Gastrocnemius medialis (tissue), 4 donors: ENCODE data around the gene ZSCAN5C. TPM values are rescaled to one million over a fixed set of nuclear protein-coding genes. Genes with fewer than 3 reads are reported as not detected.

ENCODE experiments used
- ATAC-seq, 2 donors: fragments of 150-250 bp; one replicate each; pipeline ENCODE4 v1.9.1; 2016
- DNase-seq, 2 donors: peaks; one replicate each; pipeline ENCODE4 v3.0.0-alpha.2; 2019
- H3K27ac ChIP-seq, 4 donors: fragments of 200-600 bp; sonication (generic); 1 replicate in 1 of 4; 2 replicates in 3 of 4; pipeline ENCODE4 v1.5.1; 2016 to 2018; ENCODE audit warnings: mild to moderate bottlenecking in 2 of 4, moderate library complexity in 1 of 4
- H3K27me3 ChIP-seq, 3 donors: fragments of 200-600 bp; sonication (generic) in 2 of 3; 1 replicate in 1 of 3; 2 replicates in 2 of 3; pipeline versions ENCODE4 v1.5.1 to v1.6.0; 2016 to 2019; ENCODE audit warnings: mild to moderate bottlenecking in 1 of 3, moderate library complexity in 1 of 3
- H3K36me3 ChIP-seq, 2 donors: fragments of 200-600 bp; sonication (generic) in 1 of 2; one replicate each; pipeline ENCODE4 v1.5.1; 2017 to 2018
- H3K4me1 ChIP-seq, 2 donors: fragments of 200-600 bp; sonication (generic) in 1 of 2; one replicate each; pipeline ENCODE4 v1.5.1; 2016 to 2017; ENCODE audit warnings: mild to moderate bottlenecking in 2 of 2
- H3K4me3 ChIP-seq, 4 donors: fragments of 200-600 bp; sonication (generic) in 3 of 4; 1 replicate in 1 of 4; 2 replicates in 3 of 4; pipeline ENCODE4 v1.5.1; 2016 to 2019; ENCODE audit warnings: mild to moderate bottlenecking in 2 of 4
- H3K9me3 ChIP-seq, 3 donors: fragments of 200-600 bp; sonication (generic) in 2 of 3; 1 replicate in 1 of 3; 2 replicates in 2 of 3; pipeline ENCODE4 v1.5.1; 2016 to 2019
- CTCF ChIP-seq, 5 experiments: fragments of 450-650 bp in 3 of 5; fragments of 200-600 bp in 2 of 5; sonication (generic) in 2 of 5; IDR thresholded peaks in 4 of 5; conservative IDR thresholded peaks in 1 of 5; 1 replicate in 4 of 5; 2 replicates in 1 of 5; pipeline ENCODE4 v1.5.1; 2016 to 2019; ENCODE audit warnings: antibody characterized with exemption in 5 of 5, mild to moderate bottlenecking in 3 of 5, moderate library complexity in 3 of 5
- POLR2A ChIP-seq, 2 donors: fragments of 450-650 bp; IDR thresholded peaks; one replicate each; pipeline ENCODE4 v1.6.1; 2017; ENCODE audit warnings: antibody characterized with exemption in 2 of 2, mild to moderate bottlenecking in 2 of 2, moderate library complexity in 2 of 2
- in situ Hi-C, 4 donors: fragments of 200-750 bp; cut with MboI; loops; one replicate each; pipeline versions ENCODE4 v1.15.0 to v1.8.0; 2017; ENCODE audit warnings: low sequenced_read_pairs in 4 of 4
- intact Hi-C: fragments of 100-400 bp; cut with DNase I; formaldehyde crosslinking; loops from one replicate; pipeline ENCODE4 v1.15.1; 2023; ENCODE audit warnings: low total_unique reads
- total RNA-seq, 4 donors: library from RNA; depleted of rRNA; stranded (reverse); fragments of >200 nt; gene quantifications; one replicate each; pipeline versions ENCODE4 v1.1.0 to v1.2.3, GENCODE V29; 2016

ZSCAN5C gene
- total RNA-seq, 4 donors from 2014 or later = not detected

GRCh38 chr19:56177564-56178243 is 24.4 kb upstream of the ZSCAN5C start:
- no peak overlapping the region for H3K27ac ChIP-seq
- ATAC-seq (no peak), DNase-seq (no peak)
- no peaks in the 10 kb centered on the region for H3K36me3 ChIP-seq
- H3K27me3 ChIP-seq = peaks cover 0 to 11% (median 3%) of the 10 kb centered on the region in 3 donors
- H3K9me3 ChIP-seq = no peaks in the 10 kb centered on the region
- H3K4me3 ChIP-seq = no peak overlapping the region
- TF ChIP-seq POLR2A (IDR thresholded peaks at IDR 0.05) (no peak), CTCF (IDR thresholded peaks at IDR 0.05 in 4 of 5, conservative IDR thresholded peaks at IDR 0.05 in 1 of 5) (no peak)
- in situ Hi-C loops (no loop called here), intact Hi-C loops (no loop called here)
- no peaks in the 10 kb centered on the region for H3K4me1 ChIP-seq

GRCh38 chr19:56189785-56190184 is 12.3 kb upstream of the ZSCAN5C start:
- Histone ChIP-seq H3K4me3 (no peak overlapping the region), H3K9me3 (no peaks in the 10 kb centered on the region), H3K27ac (no peak overlapping the region), H3K36me3 (no peaks in the 10 kb centered on the region), H3K27me3 (peaks cover 0 to 2% (median 0%) of the 10 kb centered on the region in 3 donors), H3K4me1 (no peaks in the 10 kb centered on the region)
- in situ Hi-C loops (no loop called here), intact Hi-C loops (no loop called here)
- ATAC-seq (no peak), DNase-seq (no peak)
- TF ChIP-seq POLR2A (IDR thresholded peaks at IDR 0.05) = no peak
- TF ChIP-seq CTCF (IDR thresholded peaks at IDR 0.05 in 4 of 5, conservative IDR thresholded peaks at IDR 0.05 in 1 of 5) = no peak

GRCh38 chr19:56191115-56191514 is 11.0 kb upstream of the ZSCAN5C start:
- intact Hi-C loops = no loop called here
- no peak for TF ChIP-seq POLR2A (IDR thresholded peaks at IDR 0.05)
- no peak for TF ChIP-seq CTCF (IDR thresholded peaks at IDR 0.05 in 4 of 5, conservative IDR thresholded peaks at IDR 0.05 in 1 of 5)
- no peak for DNase-seq
- H3K27ac ChIP-seq = no peak overlapping the region
- in situ Hi-C loops = no loop called here
- H3K9me3 ChIP-seq = no peaks in the 10 kb centered on the region
- no peaks in the 10 kb centered on the region for H3K4me1 ChIP-seq
- no peak for ATAC-seq
- no peaks in the 10 kb centered on the region for H3K36me3 ChIP-seq
- no peak overlapping the region for H3K4me3 ChIP-seq
- H3K27me3 ChIP-seq = no peaks in the 10 kb centered on the region

GRCh38 chr19:56191711-56192110 is 10.4 kb upstream of the ZSCAN5C start:
- intact Hi-C loops (no loop called here), in situ Hi-C loops (no loop called here)
- Histone ChIP-seq H3K27ac (no peak overlapping the region), H3K4me3 (no peak overlapping the region), H3K27me3 (no peaks in the 10 kb centered on the region), H3K36me3 (no peaks in the 10 kb centered on the region), H3K4me1 (no peaks in the 10 kb centered on the region), H3K9me3 (no peaks in the 10 kb centered on the region)
- no peak for DNase-seq
- no peak for ATAC-seq
- TF ChIP-seq POLR2A (IDR thresholded peaks at IDR 0.05) = no peak
- TF ChIP-seq CTCF (IDR thresholded peaks at IDR 0.05 in 4 of 5, conservative IDR thresholded peaks at IDR 0.05 in 1 of 5) = no peak
